BJ (cell line): ENCODE measurements around the gene TRIM42. TPM values are rescaled to one million over a fixed set of nuclear protein-coding genes. Genes with fewer than 3 reads are reported as not detected.

Source experiments
- CTCF ChIA-PET: fragments of 350-600 bp; formaldehyde crosslinking; extraction: SDS; loops from one replicate; lab custom pipeline; 2021; ENCODE audit warnings: antibody characterized with exemption, inconsistent platforms; lab: Yijun Ruan, JAX
- POLR2A ChIA-PET: fragments of 300-600 bp; sonication (Branson Sonifier 250); formaldehyde crosslinking; extraction: SDS; loops from one replicate; lab custom pipeline; 2021; ENCODE audit warnings: antibody characterized with exemption; lab: Charles Lee
- DNase-seq: peaks from one replicate; pipeline ENCODE4 v3.0.0-alpha.2; 2011; ENCODE audit warnings: low read depth
- H3K27me3 ChIP-seq: 2 replicates; pipeline ENCODE4 v1.6.0; 2011; ENCODE audit warnings: low read length; ENCODE audit not compliant: control insufficient read depth, insufficient read depth
- H3K36me3 ChIP-seq: 2 replicates; pipeline ENCODE4 v1.5.1; 2011; ENCODE audit warnings: low read length; ENCODE audit not compliant: control insufficient read depth, insufficient read depth
- H3K4me3 ChIP-seq: 2 replicates; pipeline ENCODE4 v1.5.1; 2011; ENCODE audit warnings: low read depth, mild to moderate bottlenecking, control low read depth, low read length
- polyA plus RNA-seq: library from polyadenylated mRNA; depleted of rRNA; stranded (reverse); fragments of >200 nt; gene quantifications from 2 replicates; pipeline ENCODE4 v1.2.3, GENCODE V29; 2011
- TF ChIP-seq, protein P1 (sequence below): IDR thresholded peaks from 2 replicates; pipeline ENCODE4 v1.5.1; 2011; ENCODE audit warnings: low read depth, mild to moderate bottlenecking, control low read depth, inconsistent platforms, low read length, moderate library complexity; ENCODE audit not compliant: insufficient read depth

TRIM42 gene
- polyA plus RNA-seq, 1 experiment = not detected

DNA sequence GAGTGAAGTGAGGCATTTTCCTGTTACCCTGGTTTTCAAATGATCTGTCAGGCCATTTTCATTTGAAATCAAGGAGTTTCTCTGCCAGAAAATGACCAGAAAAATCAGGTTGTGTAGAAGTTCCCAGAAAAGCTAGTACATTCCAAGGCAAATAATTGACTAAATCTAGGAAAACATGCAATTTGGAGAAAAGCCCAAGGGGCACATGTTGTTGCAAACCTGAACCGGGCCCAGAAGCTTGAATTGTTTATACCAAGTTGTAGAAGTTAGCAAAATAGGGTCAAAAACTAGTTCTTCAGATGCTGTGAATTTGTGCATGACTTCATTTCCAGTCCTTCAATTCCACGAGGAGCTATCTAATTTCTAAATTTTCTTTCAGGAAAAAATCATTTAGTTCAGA, 31.0 kb downstream of the TRIM42 start:
- no peak overlapping the region for H3K4me3 ChIP-seq
- TF ChIP-seq, protein P1, sequence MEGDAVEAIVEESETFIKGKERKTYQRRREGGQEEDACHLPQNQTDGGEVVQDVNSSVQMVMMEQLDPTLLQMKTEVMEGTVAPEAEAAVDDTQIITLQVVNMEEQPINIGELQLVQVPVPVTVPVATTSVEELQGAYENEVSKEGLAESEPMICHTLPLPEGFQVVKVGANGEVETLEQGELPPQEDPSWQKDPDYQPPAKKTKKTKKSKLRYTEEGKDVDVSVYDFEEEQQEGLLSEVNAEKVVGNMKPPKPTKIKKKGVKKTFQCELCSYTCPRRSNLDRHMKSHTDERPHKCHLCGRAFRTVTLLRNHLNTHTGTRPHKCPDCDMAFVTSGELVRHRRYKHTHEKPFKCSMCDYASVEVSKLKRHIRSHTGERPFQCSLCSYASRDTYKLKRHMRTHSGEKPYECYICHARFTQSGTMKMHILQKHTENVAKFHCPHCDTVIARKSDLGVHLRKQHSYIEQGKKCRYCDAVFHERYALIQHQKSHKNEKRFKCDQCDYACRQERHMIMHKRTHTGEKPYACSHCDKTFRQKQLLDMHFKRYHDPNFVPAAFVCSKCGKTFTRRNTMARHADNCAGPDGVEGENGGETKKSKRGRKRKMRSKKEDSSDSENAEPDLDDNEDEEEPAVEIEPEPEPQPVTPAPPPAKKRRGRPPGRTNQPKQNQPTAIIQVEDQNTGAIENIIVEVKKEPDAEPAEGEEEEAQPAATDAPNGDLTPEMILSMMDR = no peak
- ChIA-PET CTCF (no interaction called here), POLR2A (no interaction called here)
- DNase-seq = no peak
- H3K27me3 ChIP-seq = no peaks in the 10 kb centered on the region
- H3K36me3 ChIP-seq = no peaks in the 10 kb centered on the region

DNA sequence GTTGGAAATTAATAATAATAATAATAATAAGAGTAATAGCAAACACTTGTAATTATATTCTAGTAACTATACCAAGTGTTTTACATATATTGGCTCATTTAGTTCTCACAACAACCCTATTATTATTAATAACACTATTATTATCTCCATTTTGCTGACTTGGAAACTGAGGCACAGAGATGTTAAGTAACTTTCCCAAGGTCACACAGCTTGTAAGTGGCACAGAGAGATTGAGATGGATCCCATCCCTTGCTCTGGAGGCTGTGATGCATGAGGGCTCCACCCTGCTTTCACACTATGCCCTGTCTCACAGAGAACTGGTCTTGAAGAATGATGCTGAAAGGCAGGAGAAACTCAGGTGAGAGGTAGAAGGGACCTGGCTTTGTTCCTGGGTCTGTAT, 31.9 kb downstream of the TRIM42 start:
- POLR2A ChIA-PET = no interaction called here
- Histone ChIP-seq H3K36me3 (no peaks in the 10 kb centered on the region), H3K27me3 (no peaks in the 10 kb centered on the region), H3K4me3 (no peak overlapping the region)
- CTCF ChIA-PET = no interaction called here
- no peak for DNase-seq
- TF ChIP-seq, protein P1 = no peak

DNA sequence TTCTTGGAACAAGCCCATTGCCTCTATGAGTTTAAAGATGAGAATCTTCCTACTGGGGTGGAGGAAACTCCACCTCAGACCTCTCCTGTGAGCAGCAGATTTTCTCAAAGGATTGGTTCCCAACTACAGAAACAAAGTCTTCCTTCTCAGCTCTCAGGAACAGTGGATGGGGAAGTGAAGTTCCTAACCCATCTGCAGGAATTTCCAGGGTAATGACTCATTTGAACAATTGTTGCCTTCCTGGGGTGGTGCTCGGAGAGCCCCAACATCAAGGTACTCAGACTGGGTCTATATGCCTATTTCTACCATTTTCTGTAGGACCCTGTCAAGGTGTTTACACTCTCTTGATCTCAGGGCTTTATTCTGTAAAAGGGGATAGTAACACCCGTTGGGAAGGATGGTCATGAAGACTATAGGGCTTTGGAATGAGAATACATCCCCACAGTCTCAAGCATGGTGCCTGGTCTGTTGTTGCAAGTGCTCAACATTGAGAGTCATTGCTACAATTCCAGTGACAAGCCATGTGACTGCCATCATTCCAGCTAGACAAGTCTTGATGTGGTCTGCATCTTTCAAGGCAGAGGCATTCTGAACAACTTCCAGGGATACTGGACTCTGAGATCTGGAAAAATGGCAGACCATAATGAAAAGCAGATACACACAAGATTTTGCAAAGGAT, 33.0 kb downstream of the TRIM42 start:
- Histone ChIP-seq H3K27me3 (no peaks in the 10 kb centered on the region), H3K36me3 (no peaks in the 10 kb centered on the region), H3K4me3 (no peak overlapping the region)
- DNase-seq = no peak
- ChIA-PET CTCF (no interaction called here), POLR2A (no interaction called here)
- TF ChIP-seq, protein P1 = no peak

DNA sequence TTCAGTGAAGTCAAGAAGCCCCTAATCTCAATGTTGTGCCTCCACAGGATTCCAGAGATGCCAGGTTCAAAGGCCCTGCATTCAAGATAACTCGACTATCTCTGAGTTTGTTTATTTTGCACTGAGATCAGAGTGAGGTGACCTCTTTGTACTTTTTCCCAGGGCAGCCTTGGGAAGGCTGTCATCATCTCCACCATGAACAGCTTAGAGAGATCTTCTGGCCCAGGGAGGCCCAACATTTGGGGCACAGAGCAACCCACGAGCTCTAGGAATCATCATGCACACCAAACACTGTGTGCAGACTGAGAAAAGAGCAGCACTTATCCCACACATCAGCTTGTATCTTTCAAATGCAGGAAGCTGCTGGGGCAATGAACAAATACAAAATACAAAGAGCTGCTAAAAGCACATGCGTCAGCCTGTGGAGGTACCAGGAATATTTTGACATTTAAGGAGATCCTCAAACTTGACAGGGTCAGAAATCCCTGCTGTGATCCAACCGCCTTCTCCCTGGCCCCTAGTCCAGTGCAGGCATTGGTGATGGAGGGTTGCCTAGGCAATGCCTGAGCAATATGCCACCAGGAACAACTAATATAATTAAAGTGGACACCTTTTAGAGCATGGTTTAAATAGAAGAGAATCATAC, 33.6 kb downstream of the TRIM42 start:
- CTCF ChIA-PET = no interaction called here
- no peaks in the 10 kb centered on the region for H3K27me3 ChIP-seq
- TF ChIP-seq, protein P1 = no peak
- no peaks in the 10 kb centered on the region for H3K36me3 ChIP-seq
- POLR2A ChIA-PET = no interaction called here
- no peak overlapping the region for H3K4me3 ChIP-seq
- no peak for DNase-seq

DNA sequence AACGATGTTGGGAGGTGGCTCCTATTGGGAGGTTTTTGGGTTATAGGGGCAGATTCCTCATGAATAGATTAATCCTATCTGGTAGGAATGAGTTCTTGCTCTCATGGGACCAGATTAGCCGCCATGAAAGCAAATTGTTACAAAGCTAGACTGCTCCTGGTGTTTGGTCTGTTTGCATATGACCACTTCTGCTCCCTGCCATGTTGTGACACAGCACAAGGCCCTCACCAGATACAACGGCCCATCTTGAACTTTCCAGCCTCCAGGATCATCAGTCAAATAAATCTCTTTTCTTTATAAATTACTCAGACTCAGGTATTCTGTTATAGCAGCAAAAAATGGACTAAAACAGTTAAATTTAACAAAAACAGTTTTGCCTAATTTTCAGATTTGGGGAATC, 34.4 kb downstream of the TRIM42 start:
- ChIA-PET CTCF (no interaction called here), POLR2A (no interaction called here)
- TF ChIP-seq, protein P1 = no peak
- H3K36me3 ChIP-seq = no peaks in the 10 kb centered on the region
- H3K27me3 ChIP-seq = no peaks in the 10 kb centered on the region
- H3K4me3 ChIP-seq = no peak overlapping the region
- DNase-seq = no peak
